Coronary artery (tissue), 2 donors: ENCODE data around the gene CDH23.

Experiments used
- DNase-seq: peaks from one replicate; pipeline ENCODE4 v3.0.0-alpha.2; 2017; ENCODE audit warnings: low spot score
- H3K27ac ChIP-seq, 2 donors: fragments of 200-600 bp; sonication (generic); one replicate each; pipeline ENCODE4 v1.5.1; 2016 to 2019
- H3K4me3 ChIP-seq: fragments of 200-600 bp; sonication (generic); 2 replicates; pipeline ENCODE4 v1.5.1; 2016; ENCODE audit warnings: mild to moderate bottlenecking, moderate library complexity
- TF ChIP-seq, protein P1 (sequence below): fragments of 200-600 bp; sonication (generic); IDR thresholded peaks from one replicate; pipeline ENCODE4 v1.5.1; 2019; ENCODE audit warnings: antibody characterized with exemption

Gene CDH23

GRCh38 chr10:71603754-71604153 is 207.0 kb downstream of the CDH23 start:
- TF ChIP-seq, protein P1, sequence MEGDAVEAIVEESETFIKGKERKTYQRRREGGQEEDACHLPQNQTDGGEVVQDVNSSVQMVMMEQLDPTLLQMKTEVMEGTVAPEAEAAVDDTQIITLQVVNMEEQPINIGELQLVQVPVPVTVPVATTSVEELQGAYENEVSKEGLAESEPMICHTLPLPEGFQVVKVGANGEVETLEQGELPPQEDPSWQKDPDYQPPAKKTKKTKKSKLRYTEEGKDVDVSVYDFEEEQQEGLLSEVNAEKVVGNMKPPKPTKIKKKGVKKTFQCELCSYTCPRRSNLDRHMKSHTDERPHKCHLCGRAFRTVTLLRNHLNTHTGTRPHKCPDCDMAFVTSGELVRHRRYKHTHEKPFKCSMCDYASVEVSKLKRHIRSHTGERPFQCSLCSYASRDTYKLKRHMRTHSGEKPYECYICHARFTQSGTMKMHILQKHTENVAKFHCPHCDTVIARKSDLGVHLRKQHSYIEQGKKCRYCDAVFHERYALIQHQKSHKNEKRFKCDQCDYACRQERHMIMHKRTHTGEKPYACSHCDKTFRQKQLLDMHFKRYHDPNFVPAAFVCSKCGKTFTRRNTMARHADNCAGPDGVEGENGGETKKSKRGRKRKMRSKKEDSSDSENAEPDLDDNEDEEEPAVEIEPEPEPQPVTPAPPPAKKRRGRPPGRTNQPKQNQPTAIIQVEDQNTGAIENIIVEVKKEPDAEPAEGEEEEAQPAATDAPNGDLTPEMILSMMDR: no peak
- DNase-seq: no peak
- no peak overlapping the region for H3K4me3 ChIP-seq
- no peak overlapping the region for H3K27ac ChIP-seq

DNA sequence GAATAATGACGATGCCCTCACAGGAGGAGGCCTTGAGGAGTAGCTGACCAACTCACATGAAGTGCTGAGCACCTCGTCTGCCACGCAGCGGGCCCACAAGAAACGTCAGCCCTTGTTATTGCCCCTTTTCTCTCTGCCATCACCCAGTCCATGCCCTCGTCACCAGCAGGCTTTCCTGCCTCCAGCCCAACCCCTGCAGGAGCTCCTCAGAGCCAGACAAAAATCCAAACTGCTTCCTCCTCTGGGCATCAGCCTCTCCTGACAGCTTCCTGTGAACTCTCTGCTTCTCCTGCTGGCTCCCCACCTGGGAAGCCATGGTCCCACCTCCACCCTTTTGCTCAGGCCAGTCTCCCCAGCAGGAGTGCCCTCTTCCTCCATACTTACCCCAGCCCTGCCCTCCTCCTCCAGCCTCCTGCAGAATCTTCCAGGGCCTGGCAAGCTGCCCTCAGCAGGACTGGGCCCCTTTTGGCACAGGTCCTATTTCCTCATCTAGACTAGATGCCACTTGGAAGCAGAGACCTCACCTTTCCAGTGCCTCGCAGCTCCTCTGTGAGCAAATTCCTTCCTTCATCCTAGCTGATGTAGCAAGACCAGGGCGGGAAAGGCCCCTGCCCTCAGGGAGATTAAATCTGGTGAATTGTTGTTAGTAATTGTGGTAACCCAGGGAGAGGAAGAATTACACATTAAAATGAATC is 207.8 kb downstream of the CDH23 start:
- no peak overlapping the region for H3K4me3 ChIP-seq
- TF ChIP-seq, protein P1: no peak
- no peak overlapping the region for H3K27ac ChIP-seq
- DNase-seq: no peak

DNA sequence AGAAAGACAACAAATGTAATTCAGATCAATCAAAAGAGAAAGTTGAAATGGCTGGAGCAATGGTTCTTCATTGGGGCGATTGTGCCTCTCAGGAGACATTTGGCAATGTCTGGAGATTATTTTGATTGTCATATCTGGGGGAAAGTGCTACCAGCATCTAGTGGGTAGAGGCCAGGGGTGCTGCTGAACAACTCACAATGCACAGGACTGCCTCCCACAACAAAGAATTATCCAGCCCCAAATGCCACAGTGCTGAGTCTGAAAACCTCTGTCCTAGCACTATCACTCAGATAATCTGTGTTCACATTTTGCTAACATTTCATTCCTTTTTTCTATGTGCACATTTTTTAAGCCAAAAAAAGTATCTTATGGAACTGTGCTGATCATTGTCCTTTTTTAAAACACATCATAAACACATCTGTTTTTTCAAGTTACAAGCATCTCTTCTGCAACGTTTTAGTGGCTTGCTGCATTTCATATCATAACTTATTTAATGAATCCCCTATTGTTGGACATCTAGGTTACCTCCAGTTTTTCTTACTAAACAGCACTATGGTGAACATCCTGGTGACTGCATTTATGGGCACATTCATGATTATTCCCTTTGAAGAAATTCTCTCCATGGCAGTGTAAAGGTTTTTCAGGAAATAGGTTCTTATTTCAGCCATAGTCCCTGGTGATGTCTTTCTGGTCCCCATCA is 208.7 kb downstream of the CDH23 start:
- no peak for DNase-seq
- Histone ChIP-seq H3K4me3 (no peak overlapping the region), H3K27ac (no peak overlapping the region)
- TF ChIP-seq, protein P1: no peak

DNA sequence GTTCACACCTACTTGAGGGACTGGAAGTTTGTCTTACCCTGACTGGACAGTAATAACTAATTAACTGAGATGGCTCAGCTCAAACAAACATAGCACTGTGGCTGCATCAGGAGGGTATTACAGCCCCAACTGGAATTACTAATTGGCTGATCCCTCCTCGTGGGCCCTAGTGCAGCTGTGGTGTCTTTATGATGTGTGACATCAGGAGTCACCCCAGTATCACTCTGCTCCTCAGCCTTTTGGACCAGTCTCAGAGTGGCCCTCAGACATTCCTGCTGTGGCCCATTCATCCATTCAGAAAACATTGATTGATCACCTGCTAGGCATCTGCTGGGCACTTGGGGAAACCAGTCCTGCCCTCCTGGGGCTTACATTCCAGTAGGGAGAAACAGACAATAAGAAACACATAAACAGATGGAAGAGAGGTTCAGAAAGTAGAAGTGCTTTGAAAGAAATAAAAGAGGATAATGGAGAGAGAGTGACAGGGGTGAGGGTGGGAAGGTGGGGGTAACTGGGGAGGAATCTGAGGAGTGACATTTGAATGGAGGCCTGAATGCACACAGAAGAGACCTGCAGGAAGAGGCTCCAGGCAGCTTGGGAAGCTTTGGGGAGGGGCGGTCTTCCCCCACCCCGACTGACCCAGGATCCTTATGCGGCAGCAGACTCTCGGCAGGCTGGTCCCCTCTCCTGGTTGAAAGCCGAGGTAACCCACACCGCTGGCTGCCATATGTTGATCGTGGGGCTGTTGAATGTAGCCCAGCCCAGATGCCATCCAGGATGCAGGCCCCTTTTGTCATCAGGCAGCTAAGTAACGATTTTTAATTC is 209.7 kb downstream of the CDH23 start:
- no peak for DNase-seq
- Histone ChIP-seq H3K27ac (no peak overlapping the region), H3K4me3 (no peak overlapping the region)
- TF ChIP-seq, protein P1: no peak

DNA sequence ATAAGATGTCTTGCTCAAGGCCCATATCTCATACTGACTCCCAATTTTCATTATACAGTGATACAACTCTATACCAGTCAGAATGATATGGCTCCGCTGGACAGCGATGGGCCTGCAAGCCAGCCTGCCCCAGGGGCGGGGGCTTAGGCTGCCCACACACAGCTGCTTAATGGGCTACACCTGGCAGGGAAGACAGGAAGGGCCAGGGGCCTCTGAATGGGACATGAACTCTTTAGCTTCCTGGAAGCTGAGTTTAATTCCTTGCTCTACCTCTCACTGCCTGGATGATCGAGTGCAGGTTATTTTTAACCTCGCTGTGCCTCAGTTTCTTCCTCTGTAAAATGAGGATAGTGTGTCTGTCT is 210.3 kb downstream of the CDH23 start:
- DNase-seq: no peak
- TF ChIP-seq, protein P1: no peak
- H3K4me3 ChIP-seq: no peak overlapping the region
- no peak overlapping the region for H3K27ac ChIP-seq

DNA sequence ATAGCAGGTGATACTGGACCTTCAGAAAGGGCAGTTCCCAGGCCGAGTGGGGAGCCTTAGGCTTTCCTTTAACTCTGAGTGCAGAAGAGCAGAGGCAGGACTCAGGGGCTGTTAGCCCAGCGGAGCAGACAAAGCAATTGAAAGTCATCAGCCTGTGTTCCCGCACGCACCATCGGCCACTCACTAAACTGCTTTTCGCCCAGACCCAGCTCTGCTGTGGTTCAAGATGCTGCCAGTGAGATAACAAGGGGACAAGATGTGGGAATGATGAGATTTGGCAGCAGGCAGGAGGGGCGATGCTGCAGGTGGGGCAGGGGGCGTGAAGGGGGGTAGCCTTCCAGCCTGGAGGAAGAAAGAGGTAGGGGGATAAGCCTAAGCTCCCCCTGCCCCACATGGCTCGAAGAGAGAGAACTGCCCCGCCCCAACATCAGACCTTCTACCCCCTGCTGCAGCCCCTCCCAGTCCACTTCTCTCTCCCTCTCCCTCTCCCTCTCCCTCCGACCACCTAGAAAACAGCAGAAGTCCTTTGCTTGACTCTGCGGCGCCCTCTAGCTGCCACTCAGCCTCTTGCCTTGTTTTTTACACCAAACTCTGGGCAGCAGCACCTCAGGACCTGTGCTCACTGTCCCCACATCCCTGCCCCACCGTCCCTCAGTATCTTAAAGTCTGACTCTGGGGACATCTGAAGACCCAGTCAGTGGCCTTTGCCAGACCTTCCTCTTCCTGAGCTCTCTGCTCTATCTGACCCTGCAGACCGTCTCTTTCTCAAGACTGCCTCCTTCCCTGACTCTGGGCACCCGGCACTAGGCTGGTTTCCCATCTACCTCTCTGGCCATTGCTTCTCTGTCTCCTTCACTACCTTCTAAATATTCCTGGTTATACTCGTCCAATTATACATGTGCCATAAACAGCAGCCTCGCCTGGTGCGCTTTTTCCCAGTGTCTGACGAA is 212.4 kb downstream of the CDH23 start:
- TF ChIP-seq, protein P1: peak; percentile 83
- no peak overlapping the region for H3K4me3 ChIP-seq
- no peak overlapping the region for H3K27ac ChIP-seq
- DNase-seq: no peak
